Kidney epithelial cell (primary cell): ENCODE measurements around the gene SORCS1. TPM values are rescaled to one million over a fixed set of nuclear protein-coding genes. Genes with fewer than 3 reads are reported as not detected.

ENCODE experiments used
- DNase-seq: peaks from one replicate; pipeline ENCODE4 v3.0.0-alpha.2; 2010; ENCODE audit warnings: low read depth
- H3K27me3 ChIP-seq: 2 replicates; pipeline ENCODE4 v1.6.0; 2011; ENCODE audit warnings: low read length; ENCODE audit not compliant: control insufficient read depth, insufficient read depth
- H3K36me3 ChIP-seq: 2 replicates; pipeline ENCODE4 v1.5.1; 2011; ENCODE audit warnings: low read length; ENCODE audit not compliant: control insufficient read depth, insufficient read depth
- H3K4me3 ChIP-seq: 2 replicates; pipeline ENCODE4 v1.5.1; 2011; ENCODE audit warnings: low read depth, mild to moderate bottlenecking, control low read depth, low read length
- total RNA-seq: library from RNA; depleted of rRNA; stranded (reverse); fragments of >200 nt; gene quantifications from 2 replicates; pipeline ENCODE4 v1.2.3, GENCODE V29; 2015
- TF ChIP-seq, protein P1 (sequence below): IDR thresholded peaks from 2 replicates; pipeline ENCODE4 v1.5.1; 2011; ENCODE audit warnings: mild to moderate bottlenecking, moderate library complexity, low read length, control low read depth, inconsistent platforms; ENCODE audit not compliant: insufficient read depth, poor library complexity, severe bottlenecking

The SORCS1 gene
- total RNA-seq, 1 donor from 2014 or later: 2.3 TPM

DNA sequence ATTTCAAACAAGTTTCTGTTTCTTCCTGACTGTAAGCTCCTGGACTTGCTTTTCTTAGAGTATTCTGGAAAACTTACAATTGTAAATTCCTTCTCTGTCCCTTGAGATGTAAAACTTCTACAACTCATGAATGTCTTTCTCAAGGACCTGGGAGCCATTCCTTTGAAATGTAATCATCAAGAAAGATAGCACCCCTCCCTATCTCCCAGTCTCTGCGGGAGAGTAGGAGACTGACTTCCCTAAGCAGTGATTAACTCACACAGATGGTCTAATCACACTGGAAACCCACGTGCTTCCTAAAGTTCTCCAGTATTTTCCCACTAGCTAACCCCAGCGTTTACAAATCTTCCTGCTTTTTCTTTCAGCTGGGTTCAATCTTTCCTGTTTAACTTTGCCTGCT, 549.4 kb downstream of the SORCS1 start:
- Histone ChIP-seq H3K36me3 (no peaks in the 10 kb centered on the region), H3K27me3 (no peaks in the 10 kb centered on the region), H3K4me3 (no peak overlapping the region)
- TF ChIP-seq, protein P1, sequence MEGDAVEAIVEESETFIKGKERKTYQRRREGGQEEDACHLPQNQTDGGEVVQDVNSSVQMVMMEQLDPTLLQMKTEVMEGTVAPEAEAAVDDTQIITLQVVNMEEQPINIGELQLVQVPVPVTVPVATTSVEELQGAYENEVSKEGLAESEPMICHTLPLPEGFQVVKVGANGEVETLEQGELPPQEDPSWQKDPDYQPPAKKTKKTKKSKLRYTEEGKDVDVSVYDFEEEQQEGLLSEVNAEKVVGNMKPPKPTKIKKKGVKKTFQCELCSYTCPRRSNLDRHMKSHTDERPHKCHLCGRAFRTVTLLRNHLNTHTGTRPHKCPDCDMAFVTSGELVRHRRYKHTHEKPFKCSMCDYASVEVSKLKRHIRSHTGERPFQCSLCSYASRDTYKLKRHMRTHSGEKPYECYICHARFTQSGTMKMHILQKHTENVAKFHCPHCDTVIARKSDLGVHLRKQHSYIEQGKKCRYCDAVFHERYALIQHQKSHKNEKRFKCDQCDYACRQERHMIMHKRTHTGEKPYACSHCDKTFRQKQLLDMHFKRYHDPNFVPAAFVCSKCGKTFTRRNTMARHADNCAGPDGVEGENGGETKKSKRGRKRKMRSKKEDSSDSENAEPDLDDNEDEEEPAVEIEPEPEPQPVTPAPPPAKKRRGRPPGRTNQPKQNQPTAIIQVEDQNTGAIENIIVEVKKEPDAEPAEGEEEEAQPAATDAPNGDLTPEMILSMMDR: no peak
- no peak for DNase-seq

DNA sequence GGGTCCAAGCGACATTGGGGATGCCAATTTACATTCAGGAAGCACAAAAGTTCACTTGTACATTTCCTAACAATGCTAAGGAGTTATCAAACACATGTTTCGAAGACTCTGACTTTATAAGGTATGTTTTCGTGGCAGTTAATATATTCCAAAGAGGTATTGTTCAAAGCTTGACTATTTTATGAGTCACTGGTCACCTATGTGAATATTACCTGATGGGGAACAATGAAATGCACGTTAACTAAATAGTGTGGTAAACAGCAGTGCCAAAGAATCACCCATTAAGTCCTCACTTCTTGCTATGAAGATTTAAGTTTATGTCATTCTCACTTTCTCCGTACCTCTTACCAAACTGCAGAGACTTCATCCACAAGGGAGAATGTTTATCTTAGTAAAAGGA, 550.2 kb downstream of the SORCS1 start:
- H3K36me3 ChIP-seq: no peaks in the 10 kb centered on the region
- H3K4me3 ChIP-seq: no peak overlapping the region
- TF ChIP-seq, protein P1: no peak
- DNase-seq: no peak
- no peaks in the 10 kb centered on the region for H3K27me3 ChIP-seq

DNA sequence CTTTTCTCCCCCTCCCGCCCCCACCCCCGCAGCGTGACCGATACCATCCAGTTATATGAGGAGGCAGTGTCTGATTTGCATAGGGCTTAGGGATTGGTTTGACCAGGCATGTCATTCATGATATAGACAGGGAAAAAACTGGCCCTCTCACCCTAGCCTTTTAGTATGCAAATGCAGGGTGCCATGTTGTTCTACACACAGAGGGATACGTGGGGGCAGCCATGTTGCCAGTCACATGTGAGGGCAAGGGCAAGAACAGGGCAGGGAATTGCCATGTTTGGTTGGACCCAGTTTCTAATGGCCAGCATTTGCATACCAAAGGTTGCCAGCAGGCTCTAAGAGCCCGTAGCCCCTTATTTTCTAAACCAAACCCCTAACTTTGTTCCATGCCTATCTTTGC, 552.1 kb downstream of the SORCS1 start:
- DNase-seq: no peak
- TF ChIP-seq, protein P1: no peak
- H3K27me3 ChIP-seq: no peaks in the 10 kb centered on the region
- H3K4me3 ChIP-seq: no peak overlapping the region
- no peaks in the 10 kb centered on the region for H3K36me3 ChIP-seq

DNA sequence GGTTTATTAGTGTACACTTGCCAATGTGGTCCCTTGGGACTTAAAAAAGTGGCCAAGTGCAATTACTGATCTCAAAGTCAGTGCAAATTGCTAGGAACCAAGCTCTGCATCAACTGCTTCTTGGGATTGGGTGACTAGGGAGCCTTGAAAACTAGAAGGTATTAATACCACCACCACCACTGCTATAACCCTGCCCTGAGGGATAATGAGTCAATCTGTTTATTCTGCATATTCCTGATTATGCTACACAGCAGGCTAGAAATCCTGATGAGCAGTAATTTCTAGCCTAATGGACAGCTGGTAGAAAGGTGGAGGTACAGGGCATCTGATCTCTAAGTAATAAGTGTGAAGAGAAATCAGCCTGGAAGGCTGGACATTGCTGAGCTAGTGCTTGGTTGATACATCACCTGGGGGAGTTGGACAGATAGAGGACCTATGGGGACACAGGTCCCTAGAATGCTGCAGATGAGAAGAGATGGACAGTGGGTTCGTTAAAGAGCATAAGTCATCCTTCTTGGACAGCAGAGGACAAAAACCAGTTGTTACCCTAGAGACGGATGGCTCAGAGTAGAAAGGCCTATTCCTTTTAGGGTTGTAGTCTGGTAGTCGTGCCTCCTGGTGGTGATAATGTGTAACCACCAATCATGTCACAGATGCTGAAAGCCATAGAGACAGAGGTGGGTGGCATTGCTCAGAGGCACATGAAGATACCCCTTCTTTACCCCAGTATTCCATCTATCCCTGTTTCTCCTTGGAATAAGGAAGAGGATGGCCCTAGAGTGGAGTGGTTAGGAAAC, 554.8 kb downstream of the SORCS1 start:
- TF ChIP-seq, protein P1: no peak
- no peaks in the 10 kb centered on the region for H3K36me3 ChIP-seq
- no peaks in the 10 kb centered on the region for H3K27me3 ChIP-seq
- no peak overlapping the region for H3K4me3 ChIP-seq
- DNase-seq: no peak

DNA sequence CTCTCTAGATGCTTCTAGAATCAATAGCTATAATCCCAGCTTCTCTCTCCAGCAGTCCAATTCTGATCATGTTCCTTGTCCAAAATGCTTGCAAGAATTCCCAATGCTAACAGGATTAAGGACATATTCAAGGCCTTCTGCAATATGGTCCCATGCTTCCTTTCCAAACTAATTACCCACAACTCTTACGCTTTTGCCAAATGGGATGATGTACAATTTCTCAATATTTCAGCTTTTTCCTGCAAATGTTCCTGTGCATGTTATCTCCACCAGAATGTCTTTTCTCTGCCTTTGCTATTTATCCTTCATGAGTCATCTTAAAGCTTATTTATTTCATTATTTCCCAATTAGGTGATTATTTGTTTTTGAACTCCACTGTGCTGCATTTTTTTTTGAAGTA, 556.4 kb downstream of the SORCS1 start:
- Histone ChIP-seq H3K36me3 (no peaks in the 10 kb centered on the region), H3K4me3 (no peak overlapping the region), H3K27me3 (no peaks in the 10 kb centered on the region)
- TF ChIP-seq, protein P1: no peak
- DNase-seq: no peak

DNA sequence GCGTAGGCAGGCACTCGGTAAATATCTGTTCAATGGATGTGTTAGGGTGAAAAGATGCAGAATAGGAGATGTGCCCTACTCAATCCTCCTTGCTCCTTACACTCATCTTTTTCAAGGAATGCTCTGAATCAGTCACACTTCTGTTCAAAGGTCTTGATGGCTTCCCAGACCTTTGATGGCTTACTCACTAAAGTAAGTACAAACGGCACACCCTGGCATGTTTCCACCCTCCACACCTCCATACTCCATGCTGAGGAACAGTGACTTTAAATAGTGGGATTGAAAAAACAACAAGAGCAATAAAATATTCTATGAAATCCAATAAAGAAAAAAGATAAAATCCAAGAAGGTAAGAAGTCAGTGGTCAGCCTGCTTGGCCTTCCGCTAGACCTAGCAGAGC, 569.2 kb downstream of the SORCS1 start:
- no peak overlapping the region for H3K4me3 ChIP-seq
- DNase-seq: no peak
- H3K27me3 ChIP-seq: no peaks in the 10 kb centered on the region
- TF ChIP-seq, protein P1: no peak
- no peaks in the 10 kb centered on the region for H3K36me3 ChIP-seq
